ENCODE results near the gene MRAP.
"Not testable (repeated sequence)": the region's sequence is repeated elsewhere in the genome, so short reads cannot be mapped to it uniquely, and the experiment has no call there.

MRAP gene

GRCh38 chr21:32298658-32299081 is at the start of gene MRAP:
TSS of gene MRAP (plus strand) at chr21:32298855. CDS start at chr21:32298972, 117 bp downstream.
- Histone ChIP-seq H3K4me1 (ENCODE audit: control insufficient read depth in 1 of 2, insufficient read depth in 2 of 2, low read length in 2 of 2) (no peaks in the 10 kb centered on the region), H3K4me3 (ENCODE audit: low read depth in 1 of 2, low read length in 2 of 2) (no peak within 1 kb of the TSS), H3K27me3 (ENCODE audit: low read depth, low read length) (no peaks in the 10 kb centered on the region), H3K27ac (ENCODE audit: low read length) (no peak within 1 kb of the TSS), H3K36me3 (ENCODE audit: control insufficient read depth in 1 of 2, insufficient read depth in 2 of 2, low read length in 2 of 2) (no peaks in the 10 kb centered on the region), H3K9me3 (ENCODE audit: control insufficient read depth in 1 of 2, low read length in 2 of 2) (no peaks in the 10 kb centered on the region)

- Histone ChIP-seq H3K27me3 (ENCODE audit: low read depth, low read length) (no peaks in the 10 kb centered on the region), H3K27ac (ENCODE audit: low read length) (no peak overlapping the region), H3K4me1 (ENCODE audit: control insufficient read depth in 1 of 2, insufficient read depth in 2 of 2, low read length in 2 of 2) (peaks cover 0 to 19% of the 10 kb centered on the region in 2 donors), H3K36me3 (ENCODE audit: control insufficient read depth in 1 of 2, insufficient read depth in 2 of 2, low read length in 2 of 2) (no peaks in the 10 kb centered on the region), H3K4me3 (ENCODE audit: low read depth in 1 of 2, low read length in 2 of 2) (no peak overlapping the region), H3K9me3 (ENCODE audit: control insufficient read depth in 1 of 2, low read length in 2 of 2) (no peaks in the 10 kb centered on the region)
Measured at GRCh38 chr21:32249511-32250280, 49.0 kb upstream of the MRAP start.

GRCh38 chr21:32252136-32252535 is 46.5 kb upstream of the MRAP start:
- Histone ChIP-seq H3K4me1 (ENCODE audit: control insufficient read depth in 1 of 2, insufficient read depth in 2 of 2, low read length in 2 of 2) (peaks cover 0 to 22% of the 10 kb centered on the region in 2 donors), H3K9me3 (ENCODE audit: control insufficient read depth in 1 of 2, low read length in 2 of 2) (no peaks in the 10 kb centered on the region), H3K4me3 (ENCODE audit: low read depth in 1 of 2, low read length in 2 of 2) (no peak overlapping the region), H3K27me3 (ENCODE audit: low read depth, low read length) (no peaks in the 10 kb centered on the region), H3K27ac (ENCODE audit: low read length) (no peak overlapping the region), H3K36me3 (ENCODE audit: control insufficient read depth in 1 of 2, insufficient read depth in 2 of 2, low read length in 2 of 2) (no peaks in the 10 kb centered on the region)

GRCh38 chr21:32253215-32253641 is 45.4 kb upstream of the MRAP start:
- no peak overlapping the region for H3K4me3 ChIP-seq (ENCODE audit: low read depth in 1 of 2, low read length in 2 of 2)
- H3K27ac ChIP-seq (ENCODE audit: low read length): no peak overlapping the region

GRCh38 chr21:32256251-32256650 is 42.4 kb upstream of the MRAP start:
- Histone ChIP-seq H3K4me3 (ENCODE audit: low read depth in 1 of 2, low read length in 2 of 2) (no peak overlapping the region), H3K9me3 (ENCODE audit: control insufficient read depth in 1 of 2, low read length in 2 of 2) (no peaks in the 10 kb centered on the region), H3K27ac (ENCODE audit: low read length) (peak overlapping the region; percentile 40)

More at GRCh38 chr21:32253215-32253641, 45.4 kb upstream of the MRAP start:
- H3K36me3 ChIP-seq (ENCODE audit: control insufficient read depth in 1 of 2, insufficient read depth in 2 of 2, low read length in 2 of 2): no peaks in the 10 kb centered on the region
- H3K9me3 ChIP-seq (ENCODE audit: control insufficient read depth in 1 of 2, low read length in 2 of 2): no peaks in the 10 kb centered on the region
- no peaks in the 10 kb centered on the region for H3K27me3 ChIP-seq (ENCODE audit: low read depth, low read length)
- peaks cover 0 to 32% of the 10 kb centered on the region in 2 donors for H3K4me1 ChIP-seq (ENCODE audit: control insufficient read depth in 1 of 2, insufficient read depth in 2 of 2, low read length in 2 of 2)

GRCh38 chr21:32256873-32257620 is 41.6 kb upstream of the MRAP start:
- peak overlapping the region; percentile 40 for H3K27ac ChIP-seq (ENCODE audit: low read length)

More at GRCh38 chr21:32256251-32256650, 42.4 kb upstream of the MRAP start:
- no peaks in the 10 kb centered on the region for H3K36me3 ChIP-seq (ENCODE audit: control insufficient read depth in 1 of 2, insufficient read depth in 2 of 2, low read length in 2 of 2)
- H3K4me1 ChIP-seq (ENCODE audit: control insufficient read depth in 1 of 2, insufficient read depth in 2 of 2, low read length in 2 of 2): peaks cover 0 to 25% of the 10 kb centered on the region in 2 donors
- H3K27me3 ChIP-seq (ENCODE audit: low read depth, low read length): no peaks in the 10 kb centered on the region

GRCh38 chr21:32257962-32258785 is 40.5 kb upstream of the MRAP start:
- Histone ChIP-seq H3K27ac (ENCODE audit: low read length) (peak overlapping the region; percentile 28), H3K27me3 (ENCODE audit: low read depth, low read length) (no peaks in the 10 kb centered on the region), H3K9me3 (ENCODE audit: control insufficient read depth in 1 of 2, low read length in 2 of 2) (no peaks in the 10 kb centered on the region)

More at GRCh38 chr21:32256873-32257620, 41.6 kb upstream of the MRAP start:
- no peaks in the 10 kb centered on the region for H3K27me3 ChIP-seq (ENCODE audit: low read depth, low read length)
- no peaks in the 10 kb centered on the region for H3K36me3 ChIP-seq (ENCODE audit: control insufficient read depth in 1 of 2, insufficient read depth in 2 of 2, low read length in 2 of 2)
- H3K9me3 ChIP-seq (ENCODE audit: control insufficient read depth in 1 of 2, low read length in 2 of 2): no peaks in the 10 kb centered on the region
- no peak overlapping the region for H3K4me3 ChIP-seq (ENCODE audit: low read depth in 1 of 2, low read length in 2 of 2)
- H3K4me1 ChIP-seq (ENCODE audit: control insufficient read depth in 1 of 2, insufficient read depth in 2 of 2, low read length in 2 of 2): peaks cover 0 to 25% of the 10 kb centered on the region in 2 donors

GRCh38 chr21:32258786-32259048 is 39.9 kb upstream of the MRAP start:
- peaks cover 0 to 14% of the 10 kb centered on the region in 2 donors for H3K4me1 ChIP-seq (ENCODE audit: control insufficient read depth in 1 of 2, insufficient read depth in 2 of 2, low read length in 2 of 2)
- not testable (repeated sequence) for H3K27ac ChIP-seq (ENCODE audit: low read length); H3K9me3 ChIP-seq (ENCODE audit: control insufficient read depth in 1 of 2, low read length in 2 of 2); H3K27me3 ChIP-seq (ENCODE audit: low read depth, low read length); H3K4me3 ChIP-seq (ENCODE audit: low read depth in 1 of 2, low read length in 2 of 2); H3K36me3 ChIP-seq (ENCODE audit: control insufficient read depth in 1 of 2, insufficient read depth in 2 of 2, low read length in 2 of 2)

More at GRCh38 chr21:32257962-32258785, 40.5 kb upstream of the MRAP start:
- Histone ChIP-seq H3K4me3 (ENCODE audit: low read depth in 1 of 2, low read length in 2 of 2) (no peak overlapping the region), H3K4me1 (ENCODE audit: control insufficient read depth in 1 of 2, insufficient read depth in 2 of 2, low read length in 2 of 2) (peaks cover 0 to 19% of the 10 kb centered on the region in 2 donors), H3K36me3 (ENCODE audit: control insufficient read depth in 1 of 2, insufficient read depth in 2 of 2, low read length in 2 of 2) (no peaks in the 10 kb centered on the region)

GRCh38 chr21:32260130-32260529 is 38.5 kb upstream of the MRAP start:
- H3K4me1 ChIP-seq (ENCODE audit: control insufficient read depth in 1 of 2, insufficient read depth in 2 of 2, low read length in 2 of 2): peaks cover 0 to 13% of the 10 kb centered on the region in 2 donors
- no peaks in the 10 kb centered on the region for H3K9me3 ChIP-seq (ENCODE audit: control insufficient read depth in 1 of 2, low read length in 2 of 2)
- no peaks in the 10 kb centered on the region for H3K36me3 ChIP-seq (ENCODE audit: control insufficient read depth in 1 of 2, insufficient read depth in 2 of 2, low read length in 2 of 2)
- no peaks in the 10 kb centered on the region for H3K27me3 ChIP-seq (ENCODE audit: low read depth, low read length)
- H3K4me3 ChIP-seq (ENCODE audit: low read depth in 1 of 2, low read length in 2 of 2): no peak overlapping the region
- H3K27ac ChIP-seq (ENCODE audit: low read length): no peak overlapping the region

- Histone ChIP-seq H3K27me3 (ENCODE audit: low read depth, low read length) (no peaks in the 10 kb centered on the region), H3K4me1 (ENCODE audit: control insufficient read depth in 1 of 2, insufficient read depth in 2 of 2, low read length in 2 of 2) (peaks cover 0 to 12% of the 10 kb centered on the region in 2 donors), H3K9me3 (ENCODE audit: control insufficient read depth in 1 of 2, low read length in 2 of 2) (no peaks in the 10 kb centered on the region), H3K4me3 (ENCODE audit: low read depth in 1 of 2, low read length in 2 of 2) (no peak overlapping the region), H3K27ac (ENCODE audit: low read length) (no peak overlapping the region), H3K36me3 (ENCODE audit: control insufficient read depth in 1 of 2, insufficient read depth in 2 of 2, low read length in 2 of 2) (peaks cover 0 to 4% of the 10 kb centered on the region in 2 donors)
Measured at GRCh38 chr21:32261929-32262328, 36.7 kb upstream of the MRAP start.

GRCh38 chr21:32265321-32265720 is 33.3 kb upstream of the MRAP start:
- H3K4me3 ChIP-seq (ENCODE audit: low read depth in 1 of 2, low read length in 2 of 2); H3K27ac ChIP-seq (ENCODE audit: low read length); H3K4me1 ChIP-seq (ENCODE audit: control insufficient read depth in 1 of 2, insufficient read depth in 2 of 2, low read length in 2 of 2); H3K27me3 ChIP-seq (ENCODE audit: low read depth, low read length); H3K9me3 ChIP-seq (ENCODE audit: control insufficient read depth in 1 of 2, low read length in 2 of 2): not testable (repeated sequence)
- peaks cover 6 to 13% of the 10 kb centered on the region in 2 donors for H3K36me3 ChIP-seq (ENCODE audit: control insufficient read depth in 1 of 2, insufficient read depth in 2 of 2, low read length in 2 of 2)

Measured in muscle layer of duodenum (tissue), 2 donors.